GM13977 (cell line): Measurements from ENCODE around the gene POMGNT2.

Experiments used
- DNase-seq: peaks from one replicate; pipeline ENCODE4 v3.0.0; 2012; ENCODE audit warnings: low spot score
- in situ Hi-C: fragments of 300-500 bp; cut with MboI; formaldehyde crosslinking; loops from one replicate; pipeline ENCODE4 v1.12.0; 2022; ENCODE audit warnings: low sequenced_read_pairs, low pct_unique_long_range_greater_than_20kb, mixed read lengths, inconsistent platforms; ENCODE audit not compliant: unreplicated experiment
- TF ChIP-seq, protein P1 (sequence below): IDR thresholded peaks from 2 replicates; pipeline ENCODE4 v1.5.1; 2012; ENCODE audit warnings: mild to moderate bottlenecking, control low read depth; ENCODE audit not compliant: insufficient read depth; ENCODE audit errors: extremely low read depth, missing control alignments

Gene POMGNT2

GRCh38 chr3:43041517-43041916, 64.4 kb downstream of the POMGNT2 start:
- TF ChIP-seq, protein P1, sequence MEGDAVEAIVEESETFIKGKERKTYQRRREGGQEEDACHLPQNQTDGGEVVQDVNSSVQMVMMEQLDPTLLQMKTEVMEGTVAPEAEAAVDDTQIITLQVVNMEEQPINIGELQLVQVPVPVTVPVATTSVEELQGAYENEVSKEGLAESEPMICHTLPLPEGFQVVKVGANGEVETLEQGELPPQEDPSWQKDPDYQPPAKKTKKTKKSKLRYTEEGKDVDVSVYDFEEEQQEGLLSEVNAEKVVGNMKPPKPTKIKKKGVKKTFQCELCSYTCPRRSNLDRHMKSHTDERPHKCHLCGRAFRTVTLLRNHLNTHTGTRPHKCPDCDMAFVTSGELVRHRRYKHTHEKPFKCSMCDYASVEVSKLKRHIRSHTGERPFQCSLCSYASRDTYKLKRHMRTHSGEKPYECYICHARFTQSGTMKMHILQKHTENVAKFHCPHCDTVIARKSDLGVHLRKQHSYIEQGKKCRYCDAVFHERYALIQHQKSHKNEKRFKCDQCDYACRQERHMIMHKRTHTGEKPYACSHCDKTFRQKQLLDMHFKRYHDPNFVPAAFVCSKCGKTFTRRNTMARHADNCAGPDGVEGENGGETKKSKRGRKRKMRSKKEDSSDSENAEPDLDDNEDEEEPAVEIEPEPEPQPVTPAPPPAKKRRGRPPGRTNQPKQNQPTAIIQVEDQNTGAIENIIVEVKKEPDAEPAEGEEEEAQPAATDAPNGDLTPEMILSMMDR = no peak
- no peak for DNase-seq
- in situ Hi-C loops = no loop called here

GRCh38 chr3:43038010-43038409, 67.9 kb downstream of the POMGNT2 start:
- in situ Hi-C loops = no loop called here
- no peak for DNase-seq
- TF ChIP-seq, protein P1 = no peak

- in situ Hi-C loops = no loop called here
- no peak for DNase-seq
- TF ChIP-seq, protein P1 = no peak
These were observed 69.1 kb downstream of the POMGNT2 start for GRCh38 chr3:43036621-43037423.

DNA sequence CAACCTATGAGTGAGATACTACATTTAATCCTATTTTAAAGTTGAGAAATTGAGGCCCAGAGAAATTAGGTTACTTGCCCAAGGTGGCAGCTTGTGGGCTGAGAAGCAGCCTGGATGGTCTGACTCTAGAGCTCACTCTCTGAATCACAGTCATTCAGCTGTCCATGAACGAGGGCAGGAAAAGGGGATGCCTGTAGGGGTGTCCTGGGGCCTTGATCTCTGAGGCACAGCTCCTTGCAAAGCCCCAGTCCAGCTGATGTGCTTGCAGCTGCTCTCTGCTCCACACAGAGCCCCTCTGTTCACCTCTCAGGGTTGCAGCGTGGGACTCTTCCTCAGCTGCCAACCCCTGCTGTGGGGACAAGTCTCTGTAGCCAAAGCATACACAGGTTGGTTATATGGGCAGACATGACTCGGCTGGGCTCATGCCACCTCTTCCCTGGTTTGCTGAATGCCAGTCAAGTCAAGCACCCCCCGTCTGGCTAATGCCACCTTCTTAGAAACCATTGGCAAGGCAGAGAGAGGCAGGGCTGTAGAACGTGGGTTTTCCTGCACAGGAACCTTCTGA, 70.0 kb downstream of the POMGNT2 start:
- in situ Hi-C loops = no loop called here
- no peak for DNase-seq
- TF ChIP-seq, protein P1 = no peak

GRCh38 chr3:43034911-43035310, 71.0 kb downstream of the POMGNT2 start:
- TF ChIP-seq, protein P1 = no peak
- no peak for DNase-seq
- in situ Hi-C loops = no loop called here

GRCh38 chr3:43034200-43034599, 71.7 kb downstream of the POMGNT2 start:
- TF ChIP-seq, protein P1 = no peak
- no peak for DNase-seq
- in situ Hi-C loops = no loop called here
